RPMI7951 (cell line): Measurements from ENCODE around the gene MPL. TPM values are rescaled to one million over a fixed set of nuclear protein-coding genes. Genes with fewer than 3 reads are reported as not detected.
"Not testable (repeated sequence)": the region's sequence is repeated elsewhere in the genome, so short reads cannot be mapped to it uniquely, and the experiment has no call there.

ENCODE experiments used
- DNase-seq: peaks from one replicate; pipeline ENCODE4 v3.0.0-alpha.2; 2012; ENCODE audit warnings: low read depth
- total RNA-seq: library from RNA; depleted of rRNA; stranded (reverse); fragments of >200 nt; shearing (Covaris generic); gene quantifications from 2 replicates; pipeline ENCODE4 v1.2.3, GENCODE V29; 2014

The MPL gene
- total RNA-seq, 1 experiment from 2014 or later: not detected

DNA sequence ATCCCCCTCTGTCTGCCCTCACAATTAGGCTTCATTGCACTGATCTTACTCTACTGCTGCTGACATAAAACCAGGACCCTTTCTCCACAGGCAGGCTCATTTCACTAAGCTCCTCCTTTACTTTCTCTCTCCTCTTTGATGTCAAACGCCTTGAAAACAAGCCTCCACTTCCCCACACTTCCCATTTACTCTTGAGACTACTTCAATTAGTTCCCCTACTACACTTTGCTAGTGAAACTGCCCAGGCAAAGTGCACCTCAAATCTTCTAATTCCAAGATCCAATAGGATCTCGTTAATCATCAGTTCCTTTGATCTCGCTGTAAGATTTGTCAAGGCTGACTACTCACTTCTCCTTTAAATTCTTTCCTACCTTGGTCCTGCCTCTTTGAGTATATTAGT, 15.3 kb downstream of the MPL start:
- DNase-seq: no peak

DNA sequence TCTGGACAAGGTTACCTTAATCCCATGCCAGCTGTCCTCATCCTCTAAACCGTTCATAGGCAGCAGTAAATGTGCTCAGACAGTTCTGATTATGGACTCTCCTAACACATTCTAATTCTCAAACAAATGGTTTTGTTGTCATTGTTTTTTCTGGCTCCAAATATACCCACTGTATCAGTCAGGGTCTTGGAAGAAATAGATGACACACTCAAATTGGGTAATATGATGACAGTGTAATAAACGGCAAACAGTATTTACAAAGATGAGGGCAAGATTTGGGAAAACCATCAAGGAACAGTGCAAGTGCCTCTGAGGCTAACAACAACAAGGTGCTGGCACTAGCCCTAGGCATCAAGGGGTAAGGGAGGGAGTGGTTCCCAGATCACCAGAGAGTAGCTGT, 16.9 kb downstream of the MPL start:
- no peak for DNase-seq

DNA sequence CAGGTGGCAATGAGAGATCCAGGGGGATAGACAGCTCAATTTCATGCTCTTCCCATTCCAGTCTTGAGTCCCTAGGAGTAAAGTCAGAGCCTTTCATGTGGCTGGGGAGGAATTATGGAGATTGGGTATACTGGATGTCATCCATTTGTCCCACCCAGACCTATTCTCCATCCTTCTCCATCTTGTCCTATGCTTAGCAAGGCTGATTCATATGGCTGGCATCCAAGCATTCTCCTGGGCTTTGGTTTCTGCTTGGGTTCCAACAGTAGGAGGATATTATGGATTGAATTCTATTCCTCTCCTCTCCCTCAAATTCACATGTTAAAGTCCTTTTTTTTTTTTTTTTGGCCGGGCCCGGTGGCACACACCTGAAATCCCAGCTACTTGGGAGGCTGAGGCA, 17.3 kb downstream of the MPL start:
- no peak for DNase-seq

DNA sequence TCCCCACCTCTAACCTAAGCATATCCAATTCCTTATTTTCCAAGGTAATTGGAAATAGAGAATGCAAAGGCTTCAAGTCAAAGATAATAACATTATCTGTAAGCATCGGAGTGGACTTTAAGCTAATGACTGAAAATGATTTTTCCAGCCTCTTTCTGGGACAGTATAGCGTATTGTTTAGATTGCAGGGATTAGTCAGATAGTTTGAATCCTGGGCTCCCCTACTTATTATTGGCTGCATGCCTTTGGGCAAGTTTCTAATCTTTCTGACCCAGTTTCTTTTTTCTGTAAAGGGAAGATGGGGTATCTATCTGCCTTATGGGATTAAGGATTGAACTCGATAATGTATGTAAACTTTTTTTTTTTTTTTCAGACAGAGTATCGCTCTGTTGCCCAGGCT, 19.6 kb downstream of the MPL start:
- DNase-seq: no peak

DNA sequence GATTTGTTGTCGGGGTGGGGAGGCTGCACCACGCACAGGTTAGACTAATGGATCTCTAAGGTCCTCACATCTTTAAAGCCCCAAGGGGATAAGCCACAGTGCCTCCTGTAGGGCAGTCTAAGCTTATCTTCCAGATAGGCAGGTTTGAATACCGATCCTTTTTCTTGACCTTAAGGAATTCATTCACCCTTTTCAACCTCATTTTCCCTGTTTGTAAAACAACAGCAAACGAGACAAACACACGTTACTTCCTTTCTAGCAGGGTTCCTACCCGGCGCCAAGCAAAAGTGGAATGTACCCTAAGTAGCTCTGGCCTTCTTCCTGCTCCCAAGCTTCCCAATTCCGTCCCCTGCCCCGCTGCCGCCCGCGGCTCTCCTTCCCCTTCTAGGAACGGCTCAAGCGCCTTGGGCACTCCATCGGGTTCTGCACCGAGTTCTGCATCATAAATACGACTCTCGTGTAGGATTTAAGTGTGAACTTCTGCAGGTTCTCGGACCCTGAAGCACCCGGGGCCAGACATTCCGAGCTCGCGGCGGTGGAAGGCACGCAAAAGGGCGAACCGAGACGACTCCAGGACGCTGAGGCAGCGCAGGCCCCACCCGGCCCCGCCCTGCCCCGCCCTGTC, 20.6 kb downstream of the MPL start:
- peak; percentile 51 for DNase-seq

DNA sequence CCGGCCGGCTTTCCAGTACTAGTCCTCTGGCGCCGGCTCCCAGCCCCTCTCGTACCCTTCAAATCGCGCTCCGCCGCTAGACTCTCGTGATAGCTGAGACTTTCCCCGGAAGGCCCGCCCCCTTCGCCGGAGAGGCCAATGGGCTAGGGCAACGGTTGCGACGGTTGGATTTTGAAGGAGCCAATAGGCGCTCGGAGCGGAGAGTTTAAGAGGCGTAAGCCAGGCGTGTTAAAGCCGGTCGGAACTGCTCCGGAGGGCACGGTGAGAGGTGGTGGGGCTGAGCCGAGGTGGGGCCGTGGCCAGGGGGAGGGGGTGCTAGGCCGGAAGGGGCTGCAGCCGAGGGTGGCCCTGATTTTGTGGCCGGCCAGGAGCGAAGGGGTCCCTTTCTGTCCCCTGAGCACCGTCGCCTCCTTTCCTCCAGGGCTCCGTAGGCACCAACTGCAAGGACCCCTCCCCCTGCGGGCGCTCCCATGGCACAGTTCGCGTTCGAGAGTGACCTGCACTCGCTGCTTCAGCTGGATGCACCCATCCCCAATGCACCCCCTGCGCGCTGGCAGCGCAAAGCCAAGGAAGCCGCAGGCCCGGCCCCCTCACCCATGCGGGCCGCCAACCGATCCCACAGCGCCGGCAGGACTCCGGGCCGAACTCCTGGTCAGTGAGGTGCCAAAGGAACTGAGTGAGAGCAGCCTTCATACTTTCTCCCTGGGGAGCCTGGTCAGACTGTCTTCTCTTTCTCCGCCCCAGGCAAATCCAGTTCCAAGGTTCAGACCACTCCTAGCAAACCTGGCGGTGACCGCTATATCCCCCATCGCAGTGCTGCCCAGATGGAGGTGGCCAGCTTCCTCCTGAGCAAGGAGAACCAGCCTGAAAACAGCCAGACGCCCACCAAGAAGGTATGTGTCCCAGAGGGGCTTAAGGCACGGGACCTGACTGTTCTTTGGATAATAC, 21.4 kb downstream of the MPL start, which contains the start of gene CDC20:
TSS of gene CDC20 (plus strand) at position 236 of the 948 bp plus-strand sequence. CDS start at position 471, 235 bp downstream.
- DNase-seq: peak; percentile 98

DNA sequence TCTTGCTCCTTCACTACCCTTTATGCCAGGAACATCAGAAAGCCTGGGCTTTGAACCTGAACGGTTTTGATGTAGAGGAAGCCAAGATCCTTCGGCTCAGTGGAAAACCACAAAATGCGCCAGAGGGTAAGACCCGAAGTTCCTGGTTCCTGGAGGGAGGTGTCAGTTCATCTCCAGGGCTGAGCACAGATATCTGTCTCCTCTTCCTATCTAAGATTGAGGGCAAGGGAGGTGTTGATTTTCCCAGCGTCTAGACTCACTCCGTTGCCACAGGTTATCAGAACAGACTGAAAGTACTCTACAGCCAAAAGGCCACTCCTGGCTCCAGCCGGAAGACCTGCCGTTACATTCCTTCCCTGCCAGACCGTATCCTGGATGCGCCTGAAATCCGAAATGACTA, 22.1 kb downstream of the MPL start:
- DNase-seq: peak; percentile 58

DNA sequence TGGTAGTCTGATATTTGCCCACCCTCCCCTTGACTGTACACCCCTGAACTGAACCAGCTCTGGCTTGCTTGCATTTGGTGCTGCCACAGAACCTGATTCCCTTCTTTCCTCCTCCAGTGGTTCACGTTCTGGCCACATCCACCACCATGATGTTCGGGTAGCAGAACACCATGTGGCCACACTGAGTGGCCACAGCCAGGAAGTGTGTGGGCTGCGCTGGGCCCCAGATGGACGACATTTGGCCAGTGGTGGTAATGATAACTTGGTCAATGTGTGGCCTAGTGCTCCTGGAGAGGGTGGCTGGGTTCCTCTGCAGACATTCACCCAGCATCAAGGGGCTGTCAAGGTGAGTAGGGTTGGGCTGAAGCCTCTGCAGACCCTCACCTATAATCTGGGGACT, 23.0 kb downstream of the MPL start:
- DNase-seq: peak; percentile 49

DNA sequence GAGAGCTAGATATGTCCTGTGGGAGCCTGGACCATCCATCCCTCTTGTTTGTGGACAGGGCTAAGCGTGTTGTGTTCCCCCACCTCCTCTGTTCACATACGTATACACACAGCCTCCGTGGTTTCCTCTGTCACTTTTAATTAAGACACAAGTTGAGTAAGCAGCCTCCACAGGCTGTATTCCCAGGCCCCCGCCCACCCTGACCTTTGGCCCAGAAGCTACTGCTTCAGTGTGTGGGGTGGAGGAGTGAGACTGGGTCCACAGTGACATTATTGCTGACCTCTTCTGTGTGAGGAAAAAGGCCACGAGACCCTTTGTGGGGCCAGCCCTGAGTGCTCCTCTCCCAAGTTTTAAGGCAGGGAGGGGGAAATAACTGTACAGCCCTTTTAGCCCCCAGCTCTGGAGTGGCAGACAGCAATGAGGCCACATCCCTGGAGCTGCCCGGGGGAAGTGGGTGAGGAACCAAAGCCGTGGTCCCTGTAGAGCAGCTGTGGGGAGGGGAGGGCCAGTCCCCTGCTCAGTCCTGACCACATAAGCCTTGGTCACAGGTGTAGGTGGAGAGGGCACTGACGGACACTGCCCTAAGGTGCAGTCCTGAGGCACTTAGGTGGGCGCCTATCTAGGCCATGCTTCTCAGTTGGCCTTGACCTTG, 25.8 kb downstream of the MPL start:
- DNase-seq: peak; percentile 41

DNA sequence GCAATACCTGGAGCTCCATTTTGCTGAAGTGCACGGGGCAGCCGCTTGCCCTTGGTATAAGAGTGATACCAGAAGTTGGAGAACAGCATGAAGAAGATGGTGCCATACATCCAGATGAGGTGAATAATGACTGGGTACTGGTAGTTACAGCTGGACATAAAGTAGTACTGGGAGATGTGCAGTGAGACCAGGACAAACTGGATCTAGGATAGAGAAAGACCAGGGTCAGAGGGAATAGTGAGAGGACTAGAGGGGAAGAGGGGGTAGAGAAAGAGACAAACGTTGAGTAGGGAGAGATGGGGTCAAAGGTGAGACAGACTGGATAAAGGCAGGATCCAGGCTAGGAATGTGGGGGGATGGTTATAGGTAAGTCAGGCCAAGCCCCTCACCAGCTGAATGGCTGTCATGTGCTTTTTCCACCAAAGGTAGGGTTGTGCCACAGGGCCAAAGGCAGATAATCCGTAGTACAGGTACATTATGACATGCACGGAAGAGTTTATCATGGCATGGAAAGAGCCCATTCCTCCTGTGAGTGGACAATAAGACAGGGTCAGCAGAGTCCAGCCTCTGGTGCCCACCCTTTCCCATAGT, 26.4 kb downstream of the MPL start:
- DNase-seq: no peak

DNA sequence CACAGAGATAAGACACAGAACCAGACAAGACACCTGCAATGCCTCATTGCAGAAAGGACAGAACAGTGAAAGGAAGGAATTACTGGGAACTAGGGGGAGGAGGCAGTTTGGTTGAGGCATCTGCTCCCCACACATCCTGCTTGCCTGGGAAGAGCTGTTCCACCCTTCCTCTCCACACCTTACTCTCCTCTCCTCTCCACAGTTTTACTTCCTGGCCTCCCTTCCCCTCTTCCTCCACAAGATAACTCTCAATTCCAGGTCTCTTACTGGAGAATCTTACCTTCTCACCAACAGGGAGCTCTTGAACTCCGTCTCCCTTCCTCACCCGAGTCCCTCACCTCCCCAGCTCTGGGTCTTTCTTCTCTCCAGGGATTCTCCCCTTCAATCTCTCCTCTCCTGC, 28.1 kb downstream of the MPL start:
- DNase-seq: no peak

DNA sequence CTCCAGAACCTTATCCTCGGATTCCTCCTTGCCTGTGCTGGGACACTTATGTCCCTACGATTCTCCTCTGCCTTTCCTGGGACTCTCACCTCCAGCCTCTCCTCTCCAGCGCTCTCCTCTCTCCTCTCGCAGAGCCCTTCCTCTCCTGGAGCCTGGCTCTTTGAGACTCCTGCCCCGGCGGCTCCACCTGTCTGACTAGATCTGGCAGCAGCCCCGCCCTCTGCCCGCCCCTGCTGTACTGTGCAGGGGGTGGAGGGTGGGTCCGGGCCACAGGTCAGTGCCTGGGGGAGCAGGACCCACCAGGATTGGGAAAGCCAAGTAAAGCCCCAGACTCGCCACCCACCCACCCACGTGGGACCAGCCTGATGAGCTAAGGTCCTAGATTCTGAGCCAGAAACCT, 28.6 kb downstream of the MPL start:
- DNase-seq: no peak

DNA sequence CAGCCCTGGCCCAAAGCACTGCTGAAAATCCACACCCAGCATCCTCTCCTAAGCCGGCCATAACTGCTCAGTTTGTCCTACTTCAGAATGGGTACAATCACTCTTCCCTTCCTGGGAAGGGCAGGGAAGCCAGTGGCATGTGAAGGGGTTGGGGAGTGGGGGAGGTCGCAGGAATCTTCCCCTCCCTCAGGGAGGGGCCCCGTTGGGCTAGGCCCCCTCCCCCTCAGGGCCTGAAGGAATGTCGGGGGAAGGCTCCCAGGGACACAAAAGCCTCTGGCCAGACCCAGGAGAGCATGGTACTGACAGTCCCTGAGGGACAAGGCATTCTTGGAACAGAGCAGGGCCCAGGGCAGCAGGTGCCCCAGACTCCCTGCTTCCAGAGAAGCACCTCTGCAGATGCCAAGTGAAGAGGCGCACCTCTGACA, 29.0 kb downstream of the MPL start:
- no peak for DNase-seq

DNA sequence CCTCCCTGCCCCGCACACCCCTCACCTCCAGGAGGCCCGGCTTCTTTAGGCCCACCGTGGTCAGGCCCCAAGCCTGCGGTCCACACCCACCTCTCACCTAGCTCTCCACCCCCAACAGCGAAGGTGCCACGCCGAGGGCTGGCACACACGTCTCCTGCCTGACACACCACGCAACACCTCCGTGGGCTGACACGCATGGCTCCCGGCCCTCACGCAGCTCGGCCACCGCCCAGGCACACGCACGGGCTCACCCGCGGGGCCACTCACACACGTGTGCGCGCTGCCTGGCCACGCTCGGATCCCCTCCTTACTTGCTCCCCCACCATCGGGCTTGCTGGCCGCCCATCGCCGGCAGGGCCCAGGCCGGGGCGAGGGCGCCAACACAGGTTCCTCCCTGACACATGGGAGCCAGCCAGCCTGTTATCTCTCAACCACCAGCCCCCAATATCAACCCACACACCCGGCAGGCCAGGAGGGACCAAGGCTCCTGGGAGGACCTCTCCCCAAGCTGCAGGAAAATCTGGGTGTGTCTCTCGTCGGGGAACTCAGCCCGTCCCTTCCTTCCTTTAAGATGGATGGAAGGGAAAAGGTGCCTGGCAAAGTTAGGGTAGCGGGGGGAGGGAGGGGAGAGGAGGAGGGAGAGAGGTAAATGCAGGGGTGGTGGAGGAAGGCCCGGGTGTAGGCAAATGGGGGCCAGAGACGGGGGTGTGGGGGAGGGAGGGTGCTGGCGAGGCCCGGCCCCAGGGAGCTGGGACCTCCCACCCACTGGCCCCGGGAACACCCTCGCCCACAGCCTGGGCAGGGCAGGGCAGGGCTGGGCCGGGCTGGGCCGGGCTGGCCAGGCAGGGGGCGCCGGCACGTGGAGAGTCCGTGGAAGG, 29.6 kb downstream of the MPL start:
- no peak for DNase-seq

DNA sequence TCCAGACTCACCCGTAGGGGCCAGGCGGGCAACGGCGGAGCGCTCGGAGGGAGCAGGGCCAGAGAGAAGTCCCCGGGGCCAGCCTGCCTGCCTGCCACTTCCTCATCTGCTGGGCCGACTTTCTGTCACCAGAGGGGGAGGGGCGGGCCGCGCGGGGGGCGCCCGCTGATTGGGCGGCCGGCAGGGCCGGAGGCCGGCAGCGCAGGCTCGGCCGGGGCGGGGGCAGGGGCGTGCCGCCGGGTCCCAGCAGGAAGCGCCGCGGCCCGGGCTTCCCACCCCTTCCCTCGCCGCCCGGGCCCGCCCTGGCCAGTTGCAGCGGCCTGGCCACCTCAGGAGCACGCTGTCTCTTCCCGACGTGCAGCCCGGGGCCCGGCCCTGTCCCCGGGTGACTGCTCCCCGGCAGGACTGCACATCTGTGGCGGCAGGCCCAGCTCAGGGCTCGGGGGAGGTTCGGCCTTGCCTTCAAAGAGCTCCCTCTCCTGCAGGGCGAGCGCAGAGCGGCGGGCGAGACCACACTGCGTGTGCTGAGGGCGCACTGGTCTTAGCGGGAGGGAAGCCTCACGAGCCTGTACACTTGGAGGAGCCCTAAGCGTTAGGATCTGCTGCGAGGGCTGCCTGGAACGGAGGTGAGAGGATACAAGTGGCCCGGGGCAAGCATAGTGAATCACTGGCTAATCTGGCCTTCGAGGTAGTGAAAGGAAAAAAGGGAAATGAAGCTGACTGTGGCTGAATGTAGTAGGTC, 30.5 kb downstream of the MPL start, which contains the start of gene ELOVL1:
TSS of gene ELOVL1 (minus strand) at position 108 of the 742 bp plus-strand sequence. CDS start 2,402 bp downstream, outside the sequence.
- peak; percentile 92 for DNase-seq

DNA sequence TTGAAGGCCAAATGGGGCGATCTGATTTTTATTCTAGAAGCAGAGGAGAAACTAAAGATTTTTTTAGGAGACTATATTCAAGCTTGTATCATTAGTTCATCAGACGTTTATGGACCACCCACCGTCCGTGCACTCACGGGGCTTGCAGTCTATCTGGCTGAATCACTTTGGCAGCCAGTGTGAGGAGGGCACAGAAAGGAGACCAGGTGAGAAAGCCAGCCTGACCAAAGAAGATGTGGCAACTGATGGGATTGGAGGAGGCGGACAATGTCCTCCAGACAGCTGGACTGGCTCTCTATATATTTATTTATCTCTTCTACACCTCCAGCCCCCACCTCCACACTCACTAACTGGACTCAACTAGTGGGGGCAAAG, 31.0 kb downstream of the MPL start:
- no peak for DNase-seq

DNA sequence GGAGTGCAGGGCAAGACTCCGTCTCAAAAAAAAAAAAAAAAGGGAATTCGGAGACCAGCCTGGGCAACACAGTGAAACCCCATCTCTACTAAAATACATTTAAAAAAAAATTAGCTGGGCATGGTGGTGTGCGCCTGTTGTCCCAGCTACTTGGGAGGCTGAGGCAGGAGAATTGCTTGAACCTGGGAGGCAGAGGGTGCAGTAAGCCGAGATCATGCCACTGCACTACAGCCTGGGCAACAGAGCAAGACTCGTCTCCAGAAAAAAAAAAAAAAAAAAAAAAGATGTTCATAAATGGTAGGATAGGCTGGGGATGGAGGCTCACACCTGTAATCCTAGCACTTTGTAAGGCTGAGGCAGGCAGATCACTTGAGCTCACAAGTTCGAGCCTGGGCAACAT, 32.2 kb downstream of the MPL start:
- not testable (repeated sequence) for DNase-seq

DNA sequence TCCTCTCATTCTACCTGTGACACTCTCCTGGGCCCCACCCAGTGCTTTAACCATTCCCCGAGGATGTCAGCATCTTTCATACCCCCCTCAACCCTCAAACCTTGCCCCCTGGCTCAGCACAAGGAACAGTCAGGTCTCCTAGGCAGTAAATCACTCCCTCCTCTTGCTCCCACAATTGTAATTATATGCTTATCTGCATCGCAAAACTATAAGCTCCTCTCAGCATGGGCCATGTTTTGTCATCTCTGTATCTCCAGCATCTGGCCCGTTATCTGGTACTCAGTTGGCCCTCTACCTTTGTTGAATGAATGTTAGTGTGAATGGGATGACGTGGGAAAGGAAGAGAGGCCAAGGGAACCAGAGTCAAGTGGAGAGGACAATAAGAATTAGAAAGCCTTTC, 32.9 kb downstream of the MPL start:
- no peak for DNase-seq

DNA sequence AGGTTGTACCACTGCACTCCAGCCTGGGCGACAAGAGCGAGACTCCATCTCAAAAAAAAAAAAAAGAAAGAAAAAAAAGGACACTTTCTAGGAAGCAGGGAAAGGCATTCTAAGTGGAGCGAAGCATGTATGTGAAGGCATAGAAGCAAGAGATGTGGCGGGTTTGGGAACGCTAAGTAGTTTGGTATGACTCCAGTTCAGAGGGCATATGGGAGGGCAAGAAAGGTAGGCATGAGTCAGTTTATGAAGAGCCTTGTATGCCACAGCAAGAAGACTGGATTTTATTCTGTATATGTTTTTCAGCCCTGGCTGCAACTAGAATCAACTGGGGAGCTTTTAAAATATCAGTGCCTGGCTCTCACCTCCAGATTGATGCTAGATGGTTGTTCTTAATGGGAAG, 34.6 kb downstream of the MPL start:
- no peak for DNase-seq
